Activated naive CD4-positive, alpha-beta T cell treated with anti-CD3 and anti-CD28 coated beads for 36 hours (primary cell): ENCODE measurements around the gene LUZP1. TPM values are rescaled to one million over a fixed set of nuclear protein-coding genes. Genes with fewer than 3 reads are reported as not detected.
A peak's percentile ranks its signal among the peaks of the same experiment; 100 is the strongest.

Source experiments
- CTCF ChIA-PET: fragments of 350-600 bp; sonication (Branson Sonifier 250); formaldehyde crosslinking; loops from one replicate; lab custom pipeline; 2021; ENCODE audit warnings: antibody characterized with exemption; lab: Charles Lee
- DNase-seq: peaks from one replicate; pipeline ENCODE4 v3.0.0-alpha.2; 2020
- H3K27ac Mint-ChIP-seq: one replicate; pipeline ENCODE4 v1.8.0; 2021; ENCODE audit warnings: mild to moderate bottlenecking, mixed read lengths
- H3K27me3 Mint-ChIP-seq: one replicate; pipeline ENCODE4 v1.8.0; 2021; ENCODE audit warnings: low read depth, mixed read lengths
- H3K36me3 Mint-ChIP-seq: one replicate; pipeline ENCODE4 v1.8.0; 2021; ENCODE audit warnings: low read depth, mixed read lengths
- H3K4me1 Mint-ChIP-seq: one replicate; pipeline ENCODE4 v1.8.0; 2021; ENCODE audit warnings: low read depth, mixed read lengths
- H3K4me3 Mint-ChIP-seq: one replicate; pipeline ENCODE4 v1.8.0; 2021; ENCODE audit warnings: mild to moderate bottlenecking, moderate library complexity, mixed read lengths
- H3K9me3 Mint-ChIP-seq: one replicate; pipeline ENCODE4 v1.8.0; 2021; ENCODE audit warnings: mixed read lengths
- intact Hi-C: fragments of 100-400 bp; cut with micrococcal nuclease; formaldehyde crosslinking; loops from one replicate; pipeline ENCODE4 v1.15.1; 2023
- total RNA-seq, 2 experiments: library from RNA; stranded (reverse); gene quantifications; one replicate each; pipeline ENCODE4 v1.2.3, GENCODE V29; 2021

LUZP1 gene
- total RNA-seq, 2 experiments from 2014 or later, result 12.6 to 13.7 TPM

DNA sequence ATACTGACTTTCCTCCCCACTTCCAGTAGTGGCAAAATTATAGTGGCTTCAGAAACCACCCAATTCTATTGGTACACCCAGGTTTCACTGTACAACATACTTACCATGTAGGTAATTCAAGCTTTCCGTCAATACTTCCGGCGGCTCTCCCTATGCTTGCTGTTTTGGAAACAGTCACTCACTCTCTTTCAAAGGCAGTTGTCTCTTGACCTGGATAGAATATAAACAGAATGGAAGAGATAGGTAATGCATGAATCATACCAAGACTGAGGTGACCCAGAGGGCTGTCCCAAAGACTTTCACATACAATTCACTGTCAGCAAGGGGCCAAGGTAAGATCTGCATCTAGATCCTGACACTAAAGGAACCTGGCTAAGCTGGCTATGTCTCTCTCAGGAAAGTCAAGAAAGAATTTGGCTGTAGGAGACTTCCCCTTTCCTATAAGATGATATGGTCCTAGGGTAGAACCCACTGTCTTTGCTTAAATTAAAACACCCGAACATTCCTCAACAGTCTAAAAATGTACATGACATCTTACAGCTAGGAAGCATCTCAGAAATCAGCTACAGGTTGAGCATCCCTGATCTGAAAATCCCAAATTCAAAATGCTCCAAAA lies 59.6 kb downstream of the LUZP1 start:
- intact Hi-C loops, result loop anchor here (10.0 kb wide), 1 partner anchor 426 kb away; the partner anchor contains the start of gene E2F2
- peaks cover 11% of the 10 kb centered on the region for H3K36me3 Mint-ChIP-seq

DNA sequence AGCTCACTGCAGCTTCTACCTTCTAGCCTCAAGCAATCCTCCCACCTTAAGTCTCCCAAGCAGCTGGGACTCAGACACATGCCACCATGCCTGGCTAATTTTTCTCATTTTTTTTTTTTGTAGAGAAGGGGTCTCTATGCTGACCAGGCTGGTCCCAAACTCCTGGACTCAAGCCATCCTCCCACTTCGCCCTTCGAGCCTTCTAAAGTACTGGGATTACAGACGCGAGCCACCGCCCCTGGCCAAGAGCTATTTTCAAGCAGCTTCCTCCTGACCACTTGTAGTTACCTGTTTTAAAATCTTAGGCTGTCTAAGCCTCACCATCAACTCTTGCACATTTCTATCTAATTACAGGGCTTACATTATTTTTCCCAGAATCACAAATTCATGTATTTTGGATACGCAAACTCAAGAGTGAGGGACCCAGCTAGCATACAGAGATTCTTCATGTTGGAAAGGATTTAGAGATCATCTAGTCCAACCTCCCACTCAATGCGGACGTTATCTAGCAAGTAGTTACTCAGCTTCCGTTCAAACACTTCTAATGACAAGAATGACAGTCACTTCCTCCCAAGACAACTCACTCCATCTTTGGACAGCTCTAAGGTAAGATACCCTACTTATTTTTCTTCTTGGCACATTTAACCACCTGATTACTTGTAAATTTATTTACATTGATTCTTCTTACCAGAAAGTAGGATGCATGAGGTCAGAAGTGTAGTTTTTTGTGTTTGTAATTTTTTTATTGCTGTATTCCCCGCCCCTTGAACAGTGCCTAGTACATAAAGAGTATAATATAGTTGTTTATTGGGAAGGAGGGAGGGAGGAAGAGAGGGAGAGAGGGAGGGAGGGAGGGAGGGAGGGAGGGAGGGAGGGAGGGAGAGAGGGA lies 65.4 kb downstream of the LUZP1 start:
- H3K27ac Mint-ChIP-seq, result peak overlapping the region; percentile 91
- intact Hi-C loops, result loop anchor here (1.0 to 10.0 kb wide), 6 partner anchors 11 to 432 kb away; partner anchors contain the start of genes E2F2, HNRNPR and LUZP1
- CTCF ChIA-PET, result interaction anchor here (0.6 to 13.4 kb wide), 3 partner anchors 9 to 1568 kb away, joined by 3 to 404 read pairs (median 3); no protein-coding TSS in a partner anchor
- H3K27me3 Mint-ChIP-seq, result no peaks in the 10 kb centered on the region
- peak overlapping the region; percentile 48 for H3K4me3 Mint-ChIP-seq
- no peaks in the 10 kb centered on the region for H3K9me3 Mint-ChIP-seq
- peaks cover 46% of the 10 kb centered on the region for H3K4me1 Mint-ChIP-seq
- H3K36me3 Mint-ChIP-seq, result peaks cover 9% of the 10 kb centered on the region
- peak; percentile 61 for DNase-seq

More for the DNA sequence above, 59.6 kb downstream of the LUZP1 start:
- Mint-ChIP-seq H3K9me3 (no peaks in the 10 kb centered on the region), H3K4me3 (no peak overlapping the region), H3K27ac (peak overlapping the region; percentile 39), H3K4me1 (peaks cover 48% of the 10 kb centered on the region), H3K27me3 (no peaks in the 10 kb centered on the region)
- CTCF ChIA-PET, result interaction anchor here (0.7 to 6.6 kb wide), 3 partner anchors 9 to 76 kb away, joined by 3 to 36 read pairs (median 8); no protein-coding TSS in a partner anchor
- peak; percentile 46 for DNase-seq

DNA sequence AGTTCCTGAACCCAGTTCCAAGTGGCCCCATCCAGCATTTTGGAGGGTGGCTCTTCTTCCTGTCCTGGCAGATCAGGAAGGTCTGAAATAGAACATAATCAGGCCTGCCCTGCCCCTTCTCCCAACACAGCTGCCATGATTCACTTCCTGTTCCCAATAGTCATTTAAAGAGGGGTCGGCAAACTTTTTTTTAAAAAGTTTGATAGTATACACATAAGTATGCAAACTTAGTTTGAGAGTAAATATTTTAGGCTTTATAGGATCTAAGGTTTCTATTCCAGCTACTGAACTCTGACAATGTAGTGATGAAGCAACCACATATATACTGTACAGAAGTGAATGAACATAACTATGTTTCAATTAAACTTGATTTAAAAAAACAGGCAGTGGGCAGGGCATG lies 66.4 kb downstream of the LUZP1 start:
- peaks cover 9% of the 10 kb centered on the region for H3K36me3 Mint-ChIP-seq
- no peak overlapping the region for H3K4me3 Mint-ChIP-seq
- CTCF ChIA-PET, result interaction anchor here (13.4 kb wide), 1 partner anchor 83 kb away, joined by 404 read pairs; no protein-coding TSS in a partner anchor
- H3K9me3 Mint-ChIP-seq, result no peaks in the 10 kb centered on the region
- H3K4me1 Mint-ChIP-seq, result peaks cover 46% of the 10 kb centered on the region
- H3K27ac Mint-ChIP-seq, result peak overlapping the region; percentile 44
- H3K27me3 Mint-ChIP-seq, result no peaks in the 10 kb centered on the region
- DNase-seq, result peak; percentile 18
- intact Hi-C loops, result loop anchor here (2.0 to 10.0 kb wide), 5 partner anchors 17 to 433 kb away; partner anchors contain the start of genes E2F2, HNRNPR and LUZP1

DNA sequence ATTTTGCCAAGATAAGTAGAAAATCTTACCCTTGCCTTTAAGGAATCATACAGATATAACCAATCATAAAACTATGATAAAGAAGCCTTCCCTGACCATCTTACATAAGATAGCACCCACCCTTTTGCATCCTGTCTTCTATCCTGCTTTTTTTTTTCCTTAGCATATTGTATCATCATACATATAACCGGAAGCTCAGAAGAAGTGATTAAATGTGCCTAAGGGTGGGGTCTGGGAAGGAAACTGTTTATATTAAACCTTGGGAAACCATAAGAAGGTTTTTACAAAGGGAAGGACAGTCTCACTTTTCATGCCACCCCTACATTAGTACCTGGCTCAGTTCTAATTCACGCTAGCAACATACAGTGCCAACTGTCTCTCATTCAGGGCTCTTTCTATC lies 66.8 kb downstream of the LUZP1 start:
- H3K27ac Mint-ChIP-seq, result no peak overlapping the region
- H3K9me3 Mint-ChIP-seq, result no peaks in the 10 kb centered on the region
- H3K4me1 Mint-ChIP-seq, result peaks cover 46% of the 10 kb centered on the region
- intact Hi-C loops, result loop anchor here (2.0 to 10.0 kb wide), 5 partner anchors 17 to 433 kb away; partner anchors contain the start of genes E2F2, HNRNPR and LUZP1
- CTCF ChIA-PET, result interaction anchor here (3.6 to 13.4 kb wide), 2 partner anchors 75 to 84 kb away, joined by 57 to 404 read pairs; no protein-coding TSS in a partner anchor
- DNase-seq, result no peak
- H3K27me3 Mint-ChIP-seq, result no peaks in the 10 kb centered on the region
- no peak overlapping the region for H3K4me3 Mint-ChIP-seq
- H3K36me3 Mint-ChIP-seq, result peaks cover 8% of the 10 kb centered on the region

DNA sequence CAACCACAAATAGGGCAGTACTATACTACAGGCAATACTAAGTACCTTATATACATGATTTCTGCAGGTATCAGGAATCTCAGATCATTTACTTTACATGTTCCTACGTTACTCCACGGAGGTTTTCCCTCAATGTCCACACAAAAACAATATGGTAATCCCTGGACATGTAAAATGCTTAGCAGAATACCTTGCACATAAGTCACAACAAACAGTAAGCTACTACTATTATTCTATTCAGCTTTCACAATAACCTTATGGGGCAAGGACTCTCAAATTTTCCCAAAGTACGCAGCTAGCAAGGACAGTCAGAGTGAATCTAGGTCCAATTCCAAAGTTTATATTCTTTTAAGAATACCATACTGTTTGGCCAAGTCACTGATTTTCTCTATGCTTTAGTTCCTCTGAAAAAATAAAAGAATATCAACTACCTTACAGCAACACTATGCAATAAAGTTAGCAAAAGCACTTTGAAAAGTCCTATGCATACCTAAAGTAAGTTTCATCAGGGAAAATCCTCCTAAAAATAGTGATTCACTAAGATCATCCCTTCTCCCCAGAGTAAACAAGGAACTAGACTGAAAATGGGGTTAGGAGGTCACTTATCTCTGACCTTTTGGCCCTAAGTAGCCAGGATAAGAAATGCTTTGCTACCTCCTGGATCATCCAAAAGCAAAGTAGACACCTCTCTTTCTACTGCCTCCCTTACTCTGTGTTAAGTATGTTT lies 67.4 kb downstream of the LUZP1 start:
- CTCF ChIA-PET, result interaction anchor here (0.6 to 13.4 kb wide), 5 partner anchors 10 to 138 kb away, joined by 3 to 404 read pairs (median 36); no protein-coding TSS in a partner anchor
- Mint-ChIP-seq H3K4me3 (no peak overlapping the region), H3K4me1 (peaks cover 46% of the 10 kb centered on the region), H3K27me3 (no peaks in the 10 kb centered on the region), H3K27ac (no peak overlapping the region), H3K36me3 (peaks cover 5% of the 10 kb centered on the region), H3K9me3 (no peaks in the 10 kb centered on the region)
- intact Hi-C loops, result loop anchor here (5.0 to 10.0 kb wide), 3 partner anchors 46 to 434 kb away; partner anchors contain the start of genes E2F2 and HNRNPR
- DNase-seq, result no peak

DNA sequence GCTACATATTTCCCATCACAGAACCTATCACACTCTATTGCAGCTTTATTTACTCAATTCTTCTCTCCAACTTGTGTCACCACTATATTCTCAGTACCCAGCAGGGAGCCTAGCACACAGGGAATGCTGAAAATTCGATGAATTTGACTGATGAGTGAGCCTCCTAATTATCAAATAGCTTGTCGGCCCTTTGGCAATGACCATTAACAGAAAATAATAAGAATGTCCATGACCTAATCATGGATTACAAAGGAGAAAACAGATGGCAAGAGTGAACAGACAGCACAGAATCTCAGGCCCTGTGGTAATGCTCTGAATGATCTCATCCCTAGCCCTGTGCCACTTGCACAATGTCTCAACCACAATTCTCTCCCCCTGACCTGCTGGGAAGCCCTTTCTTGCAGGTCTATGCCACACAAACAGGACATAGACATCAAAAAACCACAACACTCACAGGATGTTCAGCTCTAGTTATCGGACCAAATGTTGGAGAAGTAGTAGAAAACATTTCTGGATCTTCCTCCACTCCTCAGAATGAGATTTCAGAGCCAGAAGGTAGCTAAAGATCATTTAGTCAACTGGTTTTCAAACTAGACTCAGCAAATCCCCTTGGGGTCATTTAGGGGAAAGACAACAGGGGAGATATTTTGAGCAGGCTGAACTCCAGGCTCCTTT lies 68.4 kb downstream of the LUZP1 start:
- CTCF ChIA-PET, result interaction anchor here (0.6 to 13.4 kb wide), 12 partner anchors 11 to 137 kb away, joined by 3 to 404 read pairs (median 6); partner anchors contain the start of gene LUZP1
- peak; percentile 59 for DNase-seq
- H3K4me1 Mint-ChIP-seq, result peaks cover 46% of the 10 kb centered on the region
- no peaks in the 10 kb centered on the region for H3K9me3 Mint-ChIP-seq
- intact Hi-C loops, result loop anchor here (5.0 to 10.0 kb wide), 3 partner anchors 47 to 435 kb away; partner anchors contain the start of genes E2F2 and HNRNPR
- peak overlapping the region; percentile 70 for H3K27ac Mint-ChIP-seq
- no peak overlapping the region for H3K4me3 Mint-ChIP-seq
- peaks cover 5% of the 10 kb centered on the region for H3K36me3 Mint-ChIP-seq
- H3K27me3 Mint-ChIP-seq, result no peaks in the 10 kb centered on the region

DNA sequence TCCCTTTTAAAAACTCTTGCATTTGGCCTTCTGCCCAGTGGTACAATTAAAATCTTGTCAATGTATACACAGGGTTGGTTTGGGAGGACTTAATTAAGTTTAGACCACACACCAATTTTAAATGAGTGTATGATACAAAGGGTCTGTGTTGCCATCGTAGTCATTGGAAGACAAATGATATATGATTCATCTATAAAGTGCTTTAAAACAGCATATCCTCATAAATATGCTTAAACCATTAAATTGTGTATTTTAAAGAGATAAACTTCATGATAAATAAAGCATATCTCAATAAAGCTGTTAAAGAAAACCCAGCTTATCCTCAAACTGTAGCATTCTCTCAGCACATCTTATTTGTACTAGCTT lies 69.5 kb downstream of the LUZP1 start:
- intact Hi-C loops, result loop anchor here (2.0 kb wide), 1 partner anchor 122 kb away; no protein-coding TSS in a partner anchor
- Mint-ChIP-seq H3K4me1 (peaks cover 43% of the 10 kb centered on the region), H3K36me3 (peaks cover 3% of the 10 kb centered on the region), H3K4me3 (no peak overlapping the region), H3K9me3 (no peaks in the 10 kb centered on the region), H3K27ac (no peak overlapping the region), H3K27me3 (no peaks in the 10 kb centered on the region)
- DNase-seq, result no peak
- CTCF ChIA-PET, result interaction anchor here (0.8 to 13.4 kb wide), 20 partner anchors 10 to 130 kb away, joined by 3 to 404 read pairs (median 6); partner anchors contain the start of gene LUZP1

DNA sequence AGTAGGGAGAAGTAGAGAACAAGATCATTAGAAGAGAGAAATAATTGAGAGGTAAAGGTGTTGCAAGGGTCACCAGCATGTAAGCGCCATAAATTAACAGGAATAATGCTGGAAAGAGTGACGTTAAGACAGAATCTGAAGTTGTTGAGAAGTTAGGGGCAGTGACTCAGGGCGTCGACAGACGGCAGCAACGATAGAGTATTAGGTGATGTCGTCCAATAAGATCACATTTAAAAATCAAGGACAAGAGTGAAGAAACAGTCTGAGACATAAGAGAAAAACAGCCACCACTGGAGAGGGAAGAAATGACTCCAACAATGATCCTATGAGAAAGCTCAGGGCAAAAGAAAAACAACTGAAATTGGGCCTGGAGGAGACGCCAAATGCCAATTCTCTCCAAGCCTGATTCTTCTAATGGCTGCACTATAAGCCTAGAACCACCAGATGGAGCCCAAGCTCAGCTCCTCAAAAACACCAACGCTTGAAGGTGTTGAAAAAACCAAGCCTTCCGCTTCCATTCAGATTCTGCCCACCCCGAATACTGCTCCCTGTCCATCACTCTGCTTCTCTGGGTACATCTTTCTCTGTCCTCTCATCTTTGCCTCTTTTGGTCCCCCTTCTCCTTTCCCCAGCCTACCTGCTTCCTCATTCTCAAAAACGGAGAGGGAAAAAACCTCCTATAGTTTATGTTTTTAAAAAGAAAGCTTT lies 70.0 kb downstream of the LUZP1 start:
- Mint-ChIP-seq H3K4me3 (no peak overlapping the region), H3K4me1 (peaks cover 43% of the 10 kb centered on the region), H3K9me3 (no peaks in the 10 kb centered on the region), H3K27me3 (no peaks in the 10 kb centered on the region), H3K36me3 (peaks cover 8% of the 10 kb centered on the region), H3K27ac (no peak overlapping the region)
- intact Hi-C loops, result loop anchor here (1.0 to 2.0 kb wide), 2 partner anchors 86 to 122 kb away; no protein-coding TSS in a partner anchor
- CTCF ChIA-PET, result interaction anchor here (0.6 to 13.4 kb wide), 23 partner anchors 9 to 397 kb away, joined by 3 to 404 read pairs (median 5); partner anchors contain the start of gene LUZP1
- peak; percentile 76 for DNase-seq

DNA sequence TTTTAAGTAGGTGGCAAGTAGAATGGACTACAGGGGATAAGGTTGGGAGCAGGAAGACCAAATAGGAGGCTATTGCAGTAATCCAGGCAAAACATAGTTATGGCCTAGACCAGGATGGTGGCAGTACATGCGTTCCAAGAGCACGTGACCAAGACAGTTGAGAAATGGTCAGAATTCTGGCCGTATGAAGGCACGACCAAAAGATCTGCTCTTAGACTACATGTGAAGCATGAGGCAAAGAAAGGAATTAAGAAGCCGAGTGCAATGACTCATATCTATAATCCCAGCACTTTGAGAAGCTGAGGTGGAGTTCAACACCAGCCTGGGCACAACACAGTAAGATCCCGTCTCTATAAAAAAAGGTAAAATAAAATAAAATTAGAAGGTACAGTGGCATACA lies 71.3 kb downstream of the LUZP1 start:
- no peaks in the 10 kb centered on the region for H3K9me3 Mint-ChIP-seq
- H3K27ac Mint-ChIP-seq, result no peak overlapping the region
- no peak for DNase-seq
- H3K36me3 Mint-ChIP-seq, result peaks cover 11% of the 10 kb centered on the region
- no peak overlapping the region for H3K4me3 Mint-ChIP-seq
- H3K4me1 Mint-ChIP-seq, result peaks cover 31% of the 10 kb centered on the region
- intact Hi-C loops, result no loop called here
- H3K27me3 Mint-ChIP-seq, result no peaks in the 10 kb centered on the region
- CTCF ChIA-PET, result interaction anchor here (1.0 to 13.4 kb wide), 2 partner anchors 88 to 99 kb away, joined by 3 to 404 read pairs; no protein-coding TSS in a partner anchor

DNA sequence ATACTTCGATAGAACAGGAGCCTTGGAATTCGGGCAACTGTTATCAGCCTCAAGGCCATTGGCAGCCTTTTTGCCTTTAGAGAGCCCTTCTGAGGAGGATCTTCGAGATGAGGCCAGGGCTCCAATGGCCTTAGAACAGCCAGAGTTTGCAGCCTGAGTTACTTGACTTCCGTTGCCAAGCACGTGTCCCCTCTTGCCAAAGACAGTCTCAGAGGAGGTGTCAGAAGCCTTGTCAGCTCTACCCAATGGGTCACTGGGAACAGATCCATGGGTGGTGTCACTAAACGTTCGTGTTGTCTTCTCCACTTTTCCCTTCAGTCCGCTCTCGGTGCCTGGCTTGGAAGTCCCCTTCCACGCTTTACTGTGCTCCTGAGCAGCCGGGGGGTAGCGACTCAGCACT lies 76.2 kb downstream of the LUZP1 start:
- H3K4me1 Mint-ChIP-seq, result peaks cover 4% of the 10 kb centered on the region
- CTCF ChIA-PET, result interaction anchor here (13.4 kb wide), 1 partner anchor 93 kb away, joined by 404 read pairs; no protein-coding TSS in a partner anchor
- no peaks in the 10 kb centered on the region for H3K9me3 Mint-ChIP-seq
- H3K27me3 Mint-ChIP-seq, result no peaks in the 10 kb centered on the region
- no peak overlapping the region for H3K4me3 Mint-ChIP-seq
- H3K36me3 Mint-ChIP-seq, result peaks cover 11% of the 10 kb centered on the region
- DNase-seq, result no peak
- no peak overlapping the region for H3K27ac Mint-ChIP-seq
- intact Hi-C loops, result no loop called here
